Thymus (tissue), 11 donors: Measurements from ENCODE around the gene ADRB2. TPM values are rescaled to one million over a fixed set of nuclear protein-coding genes. Genes with fewer than 3 reads are reported as not detected.

Experiments
- DNase-seq, 9 donors: peaks; one replicate each; pipeline ENCODE4 v3.0.0-alpha.2; 2013; ENCODE audit warnings: low spot score in 9 of 9, low read depth in 6 of 9, missing footprints in 1 of 9
- H3K27ac ChIP-seq, 2 donors: one replicate each; pipeline ENCODE4 v1.5.1; 2013; ENCODE audit warnings: control low read depth in 1 of 2, low read depth in 1 of 2, low read length in 1 of 2, mild to moderate bottlenecking in 1 of 2, moderate library complexity in 1 of 2
- H3K27me3 ChIP-seq, 2 donors: one replicate each; pipeline ENCODE4 v1.5.1; 2013; ENCODE audit warnings: low read length in 1 of 2; ENCODE audit not compliant: control insufficient read depth in 2 of 2, insufficient read depth in 1 of 2
- H3K36me3 ChIP-seq, 2 donors: one replicate each; pipeline ENCODE4 v1.5.1; 2013; ENCODE audit warnings: low read length in 1 of 2, mild to moderate bottlenecking in 1 of 2, moderate library complexity in 1 of 2; ENCODE audit not compliant: control insufficient read depth in 2 of 2, insufficient read depth in 2 of 2
- H3K4me1 ChIP-seq, 2 donors: one replicate each; pipeline ENCODE4 v1.5.1; 2013; ENCODE audit warnings: low read length in 2 of 2; ENCODE audit not compliant: control insufficient read depth in 2 of 2, insufficient read depth in 2 of 2
- H3K4me3 ChIP-seq, 2 donors: one replicate each; pipeline ENCODE4 v1.5.1; 2013; ENCODE audit warnings: low read length in 2 of 2, control low read depth in 1 of 2, mild to moderate bottlenecking in 1 of 2
- H3K9me3 ChIP-seq, 2 donors: one replicate each; pipeline ENCODE4 v1.5.1; 2013; ENCODE audit warnings: low read length in 1 of 2, mild to moderate bottlenecking in 1 of 2; ENCODE audit not compliant: control insufficient read depth in 2 of 2, insufficient read depth in 1 of 2
- WGBS: extraction: QIAGEN DNeasy Blood & Tissue Kit; methylation state at CpG from one replicate; pipeline ENCODE4 v1.1.7; 2013; 5-methylcytosine and 5-hydroxymethylcytosine counted together
- polyA plus RNA-seq: library from polyadenylated mRNA; stranded (reverse); fragments of 200-250 nt; gene quantifications from one replicate; pipeline ENCODE4 v1.2.3, GENCODE V29; 2013
- total RNA-seq: library from RNA; stranded (reverse); fragments of 120-200 nt; gene quantifications from one replicate; pipeline ENCODE4 v1.2.4, GENCODE V29; 2013
- donor health status: healthy.

The ADRB2 gene
- total and polyA plus RNA-seq, 2 donors, result 1.9 to 2.2 TPM

DNA sequence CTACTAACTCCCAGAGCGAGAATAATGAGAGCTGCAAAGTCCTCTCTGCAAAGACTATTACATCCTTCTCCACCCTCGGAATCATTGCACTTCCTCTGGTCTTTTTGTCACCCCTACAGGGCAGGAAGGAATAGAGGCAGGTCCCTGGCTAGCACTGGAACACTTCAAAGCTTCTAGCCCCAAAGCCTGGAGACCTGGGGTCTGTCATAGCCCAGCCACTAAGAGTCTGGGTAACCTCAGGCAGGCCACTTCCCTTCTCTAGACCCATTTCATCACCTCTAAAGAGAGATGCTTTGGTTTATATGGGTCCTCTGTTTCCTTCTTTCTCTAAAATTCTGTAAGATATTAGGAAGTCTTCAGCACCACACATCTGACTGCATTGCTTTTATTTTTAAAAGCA is 6.7 kb downstream of the ADRB2 start:
- DNase-seq, result no peak
- 85% methylated on average over 2 of the region's 2 CpGs for WGBS
- Histone ChIP-seq H3K4me1 (peaks cover 0 to 6% of the 10 kb centered on the region in 2 donors), H3K27ac (no peak overlapping the region), H3K4me3 (no peak overlapping the region), H3K9me3 (no peaks in the 10 kb centered on the region), H3K27me3 (no peaks in the 10 kb centered on the region), H3K36me3 (no peaks in the 10 kb centered on the region)

DNA sequence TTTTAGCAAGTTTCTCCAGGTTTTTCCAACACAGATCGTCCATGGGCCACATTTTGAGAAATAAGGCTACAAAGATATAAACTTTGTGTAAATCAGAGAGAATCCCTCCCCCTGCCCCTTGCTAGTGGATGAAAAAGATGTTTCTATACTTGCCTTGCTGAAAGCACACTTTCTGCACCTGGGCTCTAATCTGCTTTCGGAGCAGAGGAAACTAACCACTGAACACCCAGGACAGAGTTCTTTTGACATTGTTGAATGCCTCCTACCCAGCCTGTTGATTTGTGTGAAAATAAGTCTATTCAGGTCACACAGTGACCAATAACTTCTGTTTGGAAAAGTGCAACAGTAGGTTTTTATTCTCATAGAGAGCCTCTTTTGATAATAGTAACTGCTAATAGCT is 7.5 kb downstream of the ADRB2 start:
- DNase-seq, result no peak
- no peaks in the 10 kb centered on the region for H3K27me3 ChIP-seq
- H3K27ac ChIP-seq, result no peak overlapping the region
- no peaks in the 10 kb centered on the region for H3K36me3 ChIP-seq
- H3K4me3 ChIP-seq, result no peak overlapping the region
- H3K4me1 ChIP-seq, result peaks cover 0 to 6% of the 10 kb centered on the region in 2 donors
- 72% methylated on average over 2 of the region's 2 CpGs for WGBS
- H3K9me3 ChIP-seq, result no peaks in the 10 kb centered on the region

DNA sequence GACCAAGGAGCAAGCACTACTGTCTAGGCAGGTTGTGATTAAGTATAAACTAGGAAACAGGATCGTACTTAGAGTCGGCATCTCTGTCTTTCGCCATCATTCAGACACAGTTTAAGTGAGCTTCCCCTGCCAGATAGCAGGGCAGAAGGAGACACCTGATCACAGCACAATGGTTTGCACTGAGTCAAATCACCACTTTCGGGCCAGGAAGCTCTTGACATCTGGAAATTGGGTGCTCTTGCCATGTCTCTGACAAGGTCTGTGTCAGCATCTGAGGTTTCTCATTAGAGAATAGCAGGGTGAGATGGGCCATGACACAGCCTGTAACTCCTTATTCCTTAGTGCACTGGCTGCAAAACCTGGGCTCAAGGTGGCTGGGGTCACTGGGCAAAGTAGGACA is 8.3 kb downstream of the ADRB2 start:
- H3K9me3 ChIP-seq, result no peaks in the 10 kb centered on the region
- no peak for DNase-seq
- H3K4me3 ChIP-seq, result no peak overlapping the region
- H3K27me3 ChIP-seq, result no peaks in the 10 kb centered on the region
- 92% methylated on average over 4 of the region's 4 CpGs for WGBS
- peaks cover 0 to 6% of the 10 kb centered on the region in 2 donors for H3K4me1 ChIP-seq
- no peak overlapping the region for H3K27ac ChIP-seq
- H3K36me3 ChIP-seq, result no peaks in the 10 kb centered on the region

DNA sequence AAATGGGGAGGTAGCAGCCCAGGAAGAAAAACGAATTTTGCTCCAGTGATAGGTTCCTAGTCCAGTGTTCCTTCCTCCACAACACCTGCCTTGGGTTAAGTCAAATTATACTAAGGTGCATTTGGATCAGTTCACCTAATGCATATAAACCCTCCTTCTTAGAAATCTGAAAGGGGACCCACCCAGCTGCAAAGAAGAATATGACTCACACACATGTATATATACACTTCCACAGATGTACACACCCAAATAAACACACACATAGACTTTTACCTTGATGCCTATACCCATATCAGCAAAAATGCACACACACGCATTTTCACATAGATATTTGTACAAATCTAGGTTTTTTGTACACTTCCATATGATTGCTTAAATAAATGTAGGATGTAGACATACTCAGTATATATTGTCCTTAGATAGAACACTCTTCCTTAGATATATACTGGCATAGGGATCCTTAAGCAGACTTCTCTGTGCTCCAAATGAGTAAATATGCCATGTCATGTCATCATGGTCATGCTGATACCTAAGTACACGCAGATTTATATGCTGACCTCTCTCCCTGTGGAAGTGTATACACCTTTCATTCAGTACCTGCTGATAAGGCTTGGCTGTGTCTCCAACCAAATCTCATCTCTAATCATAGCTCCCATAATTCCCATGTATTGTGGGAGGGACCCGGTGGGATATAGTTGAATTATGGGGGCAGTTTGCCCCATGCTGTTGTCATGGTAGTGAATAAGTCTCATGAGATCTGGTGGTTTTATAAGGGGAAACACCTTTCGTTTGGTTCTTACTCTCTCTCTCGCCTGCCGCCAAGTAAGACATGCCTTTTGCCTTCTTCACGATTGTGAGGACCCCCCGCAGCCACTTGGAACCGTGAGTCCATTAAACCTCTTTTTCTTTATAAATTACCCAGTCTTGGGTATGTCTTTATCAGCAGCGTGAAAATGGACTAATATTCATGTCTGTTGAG is 10.2 kb downstream of the ADRB2 start:
- DNase-seq, result no peak
- Histone ChIP-seq H3K27ac (no peak overlapping the region), H3K9me3 (no peaks in the 10 kb centered on the region), H3K27me3 (no peaks in the 10 kb centered on the region), H3K4me1 (peaks cover 0 to 4% of the 10 kb centered on the region in 2 donors), H3K4me3 (no peak overlapping the region), H3K36me3 (no peaks in the 10 kb centered on the region)
- 92% methylated on average over 11 of the region's 11 CpGs for WGBS

DNA sequence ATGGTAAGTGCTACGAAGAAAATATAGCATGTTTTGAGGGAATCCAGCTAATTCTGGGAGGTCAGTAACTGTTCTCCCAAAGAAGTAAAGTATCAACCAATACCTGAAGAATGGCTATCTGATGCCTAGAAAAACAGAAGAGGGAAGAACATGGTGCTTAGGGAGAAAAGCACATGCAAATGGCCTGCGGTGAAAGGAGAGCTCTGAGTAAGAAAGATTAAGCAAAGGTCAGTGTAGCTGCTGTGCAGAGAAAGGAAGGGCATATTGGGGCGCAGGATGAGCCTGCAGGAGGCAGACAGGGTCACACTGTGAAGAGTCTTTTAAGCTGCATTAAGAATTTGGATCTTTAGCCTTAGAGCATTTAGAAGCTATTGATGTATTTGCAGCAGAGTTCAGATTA is 11.0 kb downstream of the ADRB2 start:
- Histone ChIP-seq H3K27ac (no peak overlapping the region), H3K27me3 (no peaks in the 10 kb centered on the region), H3K4me1 (peaks cover 0 to 4% of the 10 kb centered on the region in 2 donors), H3K36me3 (no peaks in the 10 kb centered on the region), H3K4me3 (no peak overlapping the region), H3K9me3 (no peaks in the 10 kb centered on the region)
- 98% methylated on average over 3 of the region's 3 CpGs for WGBS
- DNase-seq, result no peak

DNA sequence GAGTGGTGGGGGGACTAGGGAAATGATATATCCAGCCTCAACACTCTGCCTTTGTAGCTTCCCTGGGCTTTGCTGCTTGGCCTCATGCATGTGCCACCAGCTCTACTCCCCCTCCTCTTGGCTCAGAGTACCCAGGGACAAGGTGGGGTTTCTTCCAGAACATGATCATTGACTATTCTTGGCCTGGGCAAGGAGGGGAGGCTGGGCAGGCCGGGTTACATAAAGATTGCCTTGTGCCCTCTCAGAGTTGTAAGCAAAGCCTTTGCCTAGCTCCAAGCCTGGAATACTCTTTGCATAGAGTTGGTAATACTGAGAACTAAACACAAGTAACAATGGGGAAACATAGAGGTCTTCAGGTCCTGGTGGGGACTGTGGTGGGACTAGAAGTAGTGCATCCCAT is 11.9 kb downstream of the ADRB2 start:
- Histone ChIP-seq H3K27me3 (no peaks in the 10 kb centered on the region), H3K36me3 (no peaks in the 10 kb centered on the region), H3K27ac (no peak overlapping the region), H3K9me3 (no peaks in the 10 kb centered on the region), H3K4me1 (no peaks in the 10 kb centered on the region), H3K4me3 (no peak overlapping the region)
- 90% methylated on average over 1 of the region's 1 CpG for WGBS
- DNase-seq, result no peak

DNA sequence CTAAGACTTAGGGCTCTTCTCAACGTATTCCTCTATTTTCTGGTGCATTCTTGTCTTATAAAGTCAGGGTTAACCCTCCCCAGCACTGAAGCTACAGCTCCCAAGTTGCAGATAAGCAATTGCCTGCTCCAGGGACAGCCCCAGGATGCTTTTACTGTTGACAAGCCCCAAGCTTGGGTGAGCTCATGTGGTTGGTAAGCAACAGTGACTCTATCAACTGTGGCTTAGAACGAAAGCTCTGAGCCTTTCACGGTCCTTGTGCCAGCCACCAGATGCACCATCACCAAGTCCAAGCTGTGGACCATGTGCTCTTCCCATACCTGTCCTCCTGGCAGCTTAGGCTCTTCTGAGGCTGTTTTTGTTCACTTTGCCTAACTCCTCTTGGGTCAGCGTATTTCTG is 13.5 kb downstream of the ADRB2 start:
- H3K27me3 ChIP-seq, result no peaks in the 10 kb centered on the region
- no peak for DNase-seq
- H3K4me1 ChIP-seq, result no peaks in the 10 kb centered on the region
- 91% methylated on average over 4 of the region's 4 CpGs for WGBS
- no peaks in the 10 kb centered on the region for H3K9me3 ChIP-seq
- H3K27ac ChIP-seq, result no peak overlapping the region
- H3K36me3 ChIP-seq, result no peaks in the 10 kb centered on the region
- no peak overlapping the region for H3K4me3 ChIP-seq

DNA sequence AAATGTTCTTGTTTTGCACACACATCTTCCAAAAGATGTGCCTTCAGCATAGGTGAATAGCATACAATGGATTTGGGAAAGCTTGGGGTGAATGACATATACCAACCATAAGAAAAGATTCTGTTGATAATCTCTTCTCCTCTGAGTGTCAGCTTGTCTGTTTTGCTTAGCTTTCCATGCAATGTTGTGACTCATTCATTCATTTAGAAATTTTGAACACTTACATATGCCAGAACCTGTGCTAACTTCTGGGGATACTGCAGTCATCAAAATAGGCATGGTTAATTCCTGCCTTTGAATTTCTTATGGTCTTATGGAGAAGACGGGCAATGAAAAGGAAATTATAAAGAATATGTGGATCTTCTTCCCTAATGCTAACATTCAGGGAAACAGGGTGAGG is 14.1 kb downstream of the ADRB2 start:
- H3K9me3 ChIP-seq, result no peaks in the 10 kb centered on the region
- 96% methylated on average over 1 of the region's 1 CpG for WGBS

DNA sequence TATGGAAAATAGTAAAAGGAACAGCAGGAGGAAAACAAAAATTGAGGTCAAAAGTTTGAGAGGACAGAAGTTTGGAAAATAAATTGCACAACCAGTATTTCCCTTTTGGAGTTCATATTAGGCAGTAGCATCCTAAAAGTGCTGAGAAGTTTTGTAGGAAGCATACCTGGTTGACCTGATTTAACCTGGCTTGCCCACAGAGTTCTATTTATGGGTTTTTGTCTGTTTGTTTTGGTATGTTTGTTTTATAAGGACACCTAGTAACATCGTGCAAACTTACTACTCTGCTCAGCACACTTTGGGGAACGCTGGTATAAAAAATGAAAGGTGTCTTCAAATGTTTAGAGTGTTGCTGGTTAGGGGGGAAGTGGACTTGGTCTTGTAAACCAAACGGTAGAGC is 15.1 kb downstream of the ADRB2 start:
- Histone ChIP-seq H3K4me1 (no peaks in the 10 kb centered on the region), H3K27me3 (no peaks in the 10 kb centered on the region), H3K9me3 (no peaks in the 10 kb centered on the region), H3K4me3 (no peak overlapping the region), H3K36me3 (no peaks in the 10 kb centered on the region), H3K27ac (no peak overlapping the region)
- WGBS, result 63% methylated on average over 3 of the region's 3 CpGs
- no peak for DNase-seq

More for the DNA sequence above, 14.1 kb downstream of the ADRB2 start:
- no peak for DNase-seq
- Histone ChIP-seq H3K4me1 (no peaks in the 10 kb centered on the region), H3K27ac (no peak overlapping the region), H3K4me3 (no peak overlapping the region), H3K27me3 (no peaks in the 10 kb centered on the region), H3K36me3 (no peaks in the 10 kb centered on the region)
